Large intestine (tissue), 3 donors: ENCODE results near the gene TMEM131. TPM values are rescaled to one million over a fixed set of nuclear protein-coding genes. Genes with fewer than 3 reads are reported as not detected.
"Not testable (repeated sequence)": the region's sequence is repeated elsewhere in the genome, so short reads cannot be mapped to it uniquely, and the experiment has no call there.

Experiments used
- DNase-seq, 2 donors: peaks; one replicate each; pipeline versions ENCODE4 v3.0.0 to v3.0.0-alpha.2; 2013
- H3K27ac ChIP-seq: one replicate; pipeline ENCODE4 v1.5.1; 2013; ENCODE audit warnings: low read length
- H3K27me3 ChIP-seq: 2 replicates; pipeline ENCODE4 v1.6.1; 2013; ENCODE audit warnings: low read length; ENCODE audit not compliant: control insufficient read depth, insufficient read depth
- H3K36me3 ChIP-seq: 2 replicates; pipeline ENCODE4 v1.6.1; 2013; ENCODE audit warnings: low read length; ENCODE audit not compliant: control insufficient read depth, insufficient read depth
- H3K4me1 ChIP-seq: one replicate; pipeline ENCODE4 v1.6.1; 2013; ENCODE audit warnings: low read length; ENCODE audit not compliant: control insufficient read depth, insufficient read depth
- H3K4me3 ChIP-seq: one replicate; pipeline ENCODE4 v1.5.1; 2013; ENCODE audit warnings: low read length
- H3K9me3 ChIP-seq: one replicate; pipeline ENCODE4 v1.6.1; 2013; ENCODE audit warnings: mild to moderate bottlenecking, low read depth, low read length, moderate library complexity; ENCODE audit not compliant: control insufficient read depth
- WGBS: methylation state at CpG from one replicate; pipeline ENCODE4 v1.1.5; 2013; ENCODE audit warnings: low lambda C conversion rate; ENCODE audit not compliant: insufficient coverage; 5-methylcytosine and 5-hydroxymethylcytosine counted together
- polyA plus RNA-seq: library from polyadenylated mRNA; unstranded; fragments of 120-200 nt; gene quantifications from one replicate; pipeline ENCODE4 v1.2.1, GENCODE V29; 2013

TMEM131 gene
- polyA plus RNA-seq, 1 donor: 41.2 TPM

GRCh38 chr2:97717613-97717995, 278.1 kb downstream of the TMEM131 start:
- H3K4me3 ChIP-seq: no peak overlapping the region
- H3K27me3 ChIP-seq: no peaks in the 10 kb centered on the region
- no CpG with 5 or more reads among the region's 3 CpGs for WGBS
- DNase-seq: no peak
- H3K9me3 ChIP-seq: no peaks in the 10 kb centered on the region
- H3K27ac ChIP-seq: no peak overlapping the region
- no peaks in the 10 kb centered on the region for H3K4me1 ChIP-seq
- no peaks in the 10 kb centered on the region for H3K36me3 ChIP-seq

GRCh38 chr2:97716695-97717612, 278.8 kb downstream of the TMEM131 start:
- no peaks in the 10 kb centered on the region for H3K36me3 ChIP-seq
- H3K27ac ChIP-seq: no peak overlapping the region
- no peaks in the 10 kb centered on the region for H3K9me3 ChIP-seq
- no CpG with 5 or more reads among the region's 21 CpGs for WGBS
- no peak overlapping the region for H3K4me3 ChIP-seq
- H3K27me3 ChIP-seq: no peaks in the 10 kb centered on the region
- no peak for DNase-seq
- H3K4me1 ChIP-seq: no peaks in the 10 kb centered on the region

GRCh38 chr2:97715951-97716694, 279.6 kb downstream of the TMEM131 start:
- H3K27ac ChIP-seq: no peak overlapping the region
- no peaks in the 10 kb centered on the region for H3K36me3 ChIP-seq
- DNase-seq: no peak
- no peaks in the 10 kb centered on the region for H3K27me3 ChIP-seq
- H3K4me3 ChIP-seq: no peak overlapping the region
- WGBS: no CpG with 5 or more reads among the region's 9 CpGs
- no peaks in the 10 kb centered on the region for H3K9me3 ChIP-seq
- H3K4me1 ChIP-seq: no peaks in the 10 kb centered on the region

GRCh38 chr2:97714950-97715652, 280.6 kb downstream of the TMEM131 start:
- Histone ChIP-seq H3K27ac (no peak overlapping the region), H3K9me3 (no peaks in the 10 kb centered on the region), H3K4me1 (no peaks in the 10 kb centered on the region), H3K27me3 (no peaks in the 10 kb centered on the region), H3K4me3 (no peak overlapping the region), H3K36me3 (no peaks in the 10 kb centered on the region)
- DNase-seq: no peak
- WGBS: no CpG with 5 or more reads among the region's 13 CpGs

- no peaks in the 10 kb centered on the region for H3K36me3 ChIP-seq
- WGBS: no CpG with 5 or more reads among the region's 17 CpGs
- no peak overlapping the region for H3K4me3 ChIP-seq
- no peaks in the 10 kb centered on the region for H3K4me1 ChIP-seq
- no peak for DNase-seq
- no peak overlapping the region for H3K27ac ChIP-seq
- H3K9me3 ChIP-seq: no peaks in the 10 kb centered on the region
- no peaks in the 10 kb centered on the region for H3K27me3 ChIP-seq
Measured at GRCh38 chr2:97714084-97714949, 281.4 kb downstream of the TMEM131 start.

GRCh38 chr2:97713296-97714083, 282.3 kb downstream of the TMEM131 start, which contains the start of gene ZAP70:
Gene ZAP70 (plus strand): TSS chr2:97713576. CDS start chr2:97724037, 10,461 bp downstream.
- DNase-seq: peak in 1 of 2 donors; percentile 13
- Histone ChIP-seq H3K9me3 (no peaks in the 10 kb centered on the region), H3K4me3 (no peak within 1 kb of the TSS), H3K36me3 (no peaks in the 10 kb centered on the region), H3K27ac (no peak within 1 kb of the TSS), H3K27me3 (no peaks in the 10 kb centered on the region), H3K4me1 (no peaks in the 10 kb centered on the region)
- WGBS: no CpG with 5 or more reads among the region's 21 CpGs

- H3K4me1 ChIP-seq: peaks cover under 1% of the 10 kb centered on the region
- no peak overlapping the region for H3K4me3 ChIP-seq
- no peaks in the 10 kb centered on the region for H3K9me3 ChIP-seq
- no peak for DNase-seq
- no peak overlapping the region for H3K27ac ChIP-seq
- WGBS: no CpG with 5 or more reads among the region's 11 CpGs
- H3K36me3 ChIP-seq: no peaks in the 10 kb centered on the region
- H3K27me3 ChIP-seq: no peaks in the 10 kb centered on the region
Measured at GRCh38 chr2:97712693-97713295, 283.0 kb downstream of the TMEM131 start.

- H3K27ac ChIP-seq, DNase-seq, H3K27me3 ChIP-seq, H3K36me3 ChIP-seq, H3K9me3 ChIP-seq, H3K4me1 ChIP-seq, H3K4me3 ChIP-seq: not testable (repeated sequence)
- no CpG with 5 or more reads among the region's 9 CpGs for WGBS
Measured at GRCh38 chr2:97712175-97712574, 283.6 kb downstream of the TMEM131 start.

- WGBS: no CpG with 5 or more reads among the region's 6 CpGs
- DNase-seq: no peak
- H3K27me3 ChIP-seq: no peaks in the 10 kb centered on the region
- no peak overlapping the region for H3K27ac ChIP-seq
- no peaks in the 10 kb centered on the region for H3K9me3 ChIP-seq
- no peaks in the 10 kb centered on the region for H3K36me3 ChIP-seq
- peaks cover 3% of the 10 kb centered on the region for H3K4me1 ChIP-seq
- H3K4me3 ChIP-seq: no peak overlapping the region
Measured at GRCh38 chr2:97711394-97711711, 284.4 kb downstream of the TMEM131 start.
